ENCODE results near the gene MASP2.
"Not testable (repeated sequence)": the region's sequence is repeated elsewhere in the genome, so short reads cannot be mapped to it uniquely, and the experiment has no call there.

MASP2 gene

DNA sequence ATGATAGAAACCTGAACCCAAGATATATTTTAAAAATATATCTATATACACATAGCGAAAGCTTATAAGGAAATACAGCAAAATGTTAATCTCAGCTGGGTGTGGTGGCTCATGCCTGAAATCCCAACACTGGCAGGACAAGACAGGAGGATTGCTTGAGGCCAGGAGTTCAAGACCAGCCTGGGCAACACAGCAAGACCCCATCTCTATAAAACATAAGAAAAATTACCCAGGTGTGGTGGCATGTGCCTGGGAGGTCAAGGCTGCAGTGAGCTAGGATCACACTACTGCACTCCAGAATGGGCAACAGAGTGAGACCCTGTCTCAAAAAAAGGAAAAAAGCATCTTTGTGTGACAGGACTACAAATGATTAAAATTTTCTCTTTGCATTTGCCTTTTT is 18.8 kb upstream of the MASP2 start:
- H3K9ac ChIP-seq (ENCODE audit: low read length), result no peak overlapping the region
- H3K36me3 ChIP-seq (ENCODE audit: insufficient read depth, low read length), result peaks cover 56% of the 10 kb centered on the region
- no peaks in the 10 kb centered on the region for H3K27me3 ChIP-seq (ENCODE audit: control insufficient read depth in 1 of 2, insufficient read depth in 2 of 2, low read length in 2 of 2)
- H3K4me3 ChIP-seq (ENCODE audit: low read depth in 1 of 2, low read length in 2 of 2), result no peak overlapping the region
- no peaks in the 10 kb centered on the region for H3K9me3 ChIP-seq (ENCODE audit: low read length)
- peaks cover 8% of the 10 kb centered on the region for H3K4me1 ChIP-seq (ENCODE audit: insufficient read depth, low read length)
- H3K27ac ChIP-seq (ENCODE audit: low read depth, low read length), result no peak overlapping the region

DNA sequence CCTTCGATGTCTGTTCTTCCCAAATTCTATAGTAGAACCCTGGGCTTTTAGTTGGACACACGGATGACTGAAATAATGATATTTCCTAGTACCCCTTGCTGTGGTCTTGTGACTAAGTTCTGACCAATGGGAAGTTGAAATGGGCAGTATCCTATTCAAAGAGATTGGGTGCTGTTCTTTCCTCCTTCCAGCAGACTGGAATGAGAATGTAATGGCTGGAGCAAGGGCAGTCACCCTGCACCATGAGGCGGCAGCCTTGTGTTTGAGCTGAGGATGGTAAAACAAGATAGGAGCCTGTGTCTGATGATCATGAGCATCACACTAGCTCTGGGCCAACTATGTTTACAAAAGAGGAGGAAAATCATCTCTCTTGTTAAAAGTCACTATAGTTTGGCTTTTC is 17.9 kb upstream of the MASP2 start:
- Histone ChIP-seq H3K4me1 (ENCODE audit: insufficient read depth, low read length) (peaks cover 10% of the 10 kb centered on the region), H3K27me3 (ENCODE audit: control insufficient read depth in 1 of 2, insufficient read depth in 2 of 2, low read length in 2 of 2) (no peaks in the 10 kb centered on the region), H3K9me3 (ENCODE audit: low read length) (no peaks in the 10 kb centered on the region), H3K27ac (ENCODE audit: low read depth, low read length) (no peak overlapping the region), H3K4me3 (ENCODE audit: low read depth in 1 of 2, low read length in 2 of 2) (no peak overlapping the region), H3K9ac (ENCODE audit: low read length) (no peak overlapping the region), H3K36me3 (ENCODE audit: insufficient read depth, low read length) (peaks cover 49% of the 10 kb centered on the region)

DNA sequence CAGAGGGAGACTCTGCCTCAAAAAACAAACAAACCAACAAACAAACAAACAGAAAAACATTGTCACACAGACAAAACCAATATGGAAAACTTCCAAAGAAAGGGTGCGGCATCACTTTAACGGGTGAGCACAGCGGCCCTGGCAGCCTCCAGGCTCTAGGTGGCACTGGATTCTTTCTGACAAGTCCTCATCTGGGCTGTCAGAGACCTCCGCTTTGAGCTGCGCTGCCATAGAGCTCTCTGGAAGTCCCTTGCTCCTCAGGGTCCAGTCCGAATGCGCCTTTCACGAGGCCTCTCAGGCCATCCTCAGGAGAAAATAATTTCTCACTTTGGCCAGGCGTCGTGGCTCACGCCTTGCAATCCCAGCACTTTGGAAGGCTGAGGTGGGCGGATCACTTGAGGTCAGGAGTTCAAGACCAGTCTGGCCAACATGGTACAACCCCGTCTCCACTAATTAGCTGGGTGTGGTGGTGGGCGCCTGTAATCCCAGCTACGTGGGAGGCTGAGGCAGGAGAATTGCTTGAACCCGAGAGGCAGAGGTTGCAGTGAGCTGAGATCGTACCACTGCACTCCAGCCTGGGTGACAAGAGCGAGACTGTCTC is 17.0 kb upstream of the MASP2 start:
- H3K4me3 ChIP-seq (ENCODE audit: low read depth in 1 of 2, low read length in 2 of 2); H3K27me3 ChIP-seq (ENCODE audit: control insufficient read depth in 1 of 2, insufficient read depth in 2 of 2, low read length in 2 of 2); H3K9ac ChIP-seq (ENCODE audit: low read length); H3K9me3 ChIP-seq (ENCODE audit: low read length); H3K27ac ChIP-seq (ENCODE audit: low read depth, low read length): not testable (repeated sequence)
- peaks cover 12% of the 10 kb centered on the region for H3K4me1 ChIP-seq (ENCODE audit: insufficient read depth, low read length)
- H3K36me3 ChIP-seq (ENCODE audit: insufficient read depth, low read length), result peaks cover 40% of the 10 kb centered on the region

DNA sequence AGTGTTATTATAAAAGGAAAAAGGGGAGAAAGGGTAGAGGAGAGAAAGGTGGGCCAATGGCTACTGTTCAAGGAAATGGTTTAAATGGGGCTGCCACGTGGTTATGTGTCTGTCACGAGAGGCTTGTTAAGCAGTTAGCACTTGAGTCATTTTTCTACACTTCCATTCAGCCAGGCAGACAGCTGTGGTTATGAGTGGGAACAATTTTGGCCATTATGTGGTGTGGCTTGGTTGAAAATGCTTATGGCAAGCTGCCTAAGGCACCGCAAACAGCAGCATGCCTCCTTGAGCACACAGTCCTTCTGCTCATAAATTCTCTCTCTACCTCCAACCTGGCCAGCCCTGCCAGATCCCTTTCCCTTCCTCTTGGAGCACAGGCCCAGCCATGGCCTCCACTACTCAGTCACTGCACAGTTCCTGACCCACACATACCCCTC is 15.9 kb upstream of the MASP2 start:
- Histone ChIP-seq H3K27ac (ENCODE audit: low read depth, low read length) (no peak overlapping the region), H3K36me3 (ENCODE audit: insufficient read depth, low read length) (peaks cover 29% of the 10 kb centered on the region), H3K9me3 (ENCODE audit: low read length) (no peaks in the 10 kb centered on the region), H3K4me3 (ENCODE audit: low read depth in 1 of 2, low read length in 2 of 2) (no peak overlapping the region), H3K9ac (ENCODE audit: low read length) (no peak overlapping the region), H3K27me3 (ENCODE audit: control insufficient read depth in 1 of 2, insufficient read depth in 2 of 2, low read length in 2 of 2) (no peaks in the 10 kb centered on the region), H3K4me1 (ENCODE audit: insufficient read depth, low read length) (peaks cover 19% of the 10 kb centered on the region)

DNA sequence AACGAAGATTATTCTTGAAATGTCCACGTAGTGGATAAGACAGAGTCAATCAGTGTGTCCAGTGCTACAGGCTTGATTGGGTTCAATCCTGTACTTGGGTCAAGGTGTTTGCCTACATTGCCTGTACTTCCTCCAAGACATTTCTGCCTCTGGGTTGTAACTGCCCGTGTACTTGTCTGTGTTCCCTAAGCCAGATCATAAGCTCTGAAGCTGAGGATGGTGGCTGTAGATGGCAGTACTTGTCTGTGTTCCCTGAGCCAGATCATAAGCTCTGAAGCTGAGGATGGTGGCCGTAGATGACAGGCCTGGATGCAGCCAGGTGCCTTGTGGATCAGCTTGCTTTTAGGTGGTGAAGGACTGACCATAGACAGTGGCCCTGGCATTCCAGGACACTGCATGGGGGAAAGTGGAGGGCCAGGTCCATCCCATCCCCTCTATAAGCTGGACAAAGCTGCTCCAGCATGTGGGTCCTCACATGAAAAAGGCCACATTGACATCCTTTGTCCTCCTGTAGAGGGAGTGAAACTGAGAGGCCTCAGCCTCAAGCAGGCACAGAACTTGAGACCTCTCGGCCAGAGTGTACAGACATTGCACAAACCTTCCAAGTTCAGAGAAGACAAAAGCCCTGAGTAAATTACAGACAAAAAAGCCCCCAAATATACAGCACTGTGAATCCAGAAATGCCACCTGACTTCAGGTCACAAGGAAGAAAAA is 14.8 kb upstream of the MASP2 start:
- H3K4me1 ChIP-seq (ENCODE audit: insufficient read depth, low read length), result peaks cover 19% of the 10 kb centered on the region
- H3K36me3 ChIP-seq (ENCODE audit: insufficient read depth, low read length), result peaks cover 20% of the 10 kb centered on the region
- no peak overlapping the region for H3K27ac ChIP-seq (ENCODE audit: low read depth, low read length)
- no peaks in the 10 kb centered on the region for H3K27me3 ChIP-seq (ENCODE audit: control insufficient read depth in 1 of 2, insufficient read depth in 2 of 2, low read length in 2 of 2)
- H3K9ac ChIP-seq (ENCODE audit: low read length), result no peak overlapping the region
- no peak overlapping the region for H3K4me3 ChIP-seq (ENCODE audit: low read depth in 1 of 2, low read length in 2 of 2)
- H3K9me3 ChIP-seq (ENCODE audit: low read length), result no peaks in the 10 kb centered on the region

DNA sequence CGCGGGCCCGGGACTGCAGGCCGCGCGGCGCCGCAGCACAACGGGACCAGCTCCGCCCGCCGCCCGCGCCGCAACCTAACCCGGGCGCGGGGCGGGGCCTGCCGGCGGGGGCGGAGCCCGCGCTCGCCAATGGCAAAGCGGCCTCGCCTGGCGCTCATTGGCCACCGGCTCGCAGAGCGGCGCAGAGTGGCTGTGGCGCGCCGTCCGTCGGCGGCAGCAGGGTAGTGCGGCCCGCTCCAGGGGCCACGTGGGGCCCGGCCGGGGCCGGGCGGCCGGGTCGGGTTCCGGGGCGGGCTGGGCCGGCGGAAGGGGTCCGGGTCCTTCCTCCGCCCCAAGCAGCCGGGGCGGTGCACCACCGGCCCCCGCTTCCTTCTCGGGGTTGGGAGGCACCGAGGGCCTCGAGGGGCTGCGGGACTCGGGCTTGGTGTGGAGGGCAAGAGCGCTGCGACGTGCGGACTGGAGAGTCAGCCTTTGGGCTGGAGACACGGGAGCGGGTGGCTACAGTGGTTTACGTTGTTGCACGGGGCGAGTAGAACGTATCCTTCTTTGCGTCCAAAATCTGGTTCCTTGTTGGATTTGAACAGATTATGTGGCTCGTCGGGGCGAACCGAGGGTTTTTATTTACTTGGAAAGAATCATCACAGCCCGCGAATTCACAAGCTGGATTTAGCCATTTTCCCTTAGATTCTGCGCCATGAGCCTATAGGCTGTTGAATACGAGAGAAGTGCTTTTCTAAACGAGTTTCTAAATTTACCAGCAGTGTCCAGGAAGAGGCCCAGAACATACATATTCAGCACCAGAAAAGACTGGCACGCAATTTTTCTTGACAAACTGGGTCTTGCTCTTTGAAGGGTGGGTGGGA is 13.2 kb upstream of the MASP2 start, which contains the start of gene SRM:
Gene SRM, minus strand, starts transcription at position 51 of the 863 bp plus-strand sequence. CDS start 75 bp downstream, outside the sequence.
- Histone ChIP-seq H3K9ac (ENCODE audit: low read length) (peak within 1 kb of the TSS; percentile 61), H3K4me1 (ENCODE audit: insufficient read depth, low read length) (peaks cover 19% of the 10 kb centered on the region), H3K27me3 (ENCODE audit: control insufficient read depth in 1 of 2, insufficient read depth in 2 of 2, low read length in 2 of 2) (no peaks in the 10 kb centered on the region), H3K27ac (ENCODE audit: low read depth, low read length) (peak within 1 kb of the TSS; percentile 70), H3K36me3 (ENCODE audit: insufficient read depth, low read length) (peaks cover 15% of the 10 kb centered on the region), H3K9me3 (ENCODE audit: low read length) (no peaks in the 10 kb centered on the region), H3K4me3 (ENCODE audit: low read depth in 1 of 2, low read length in 2 of 2) (peak within 1 kb of the TSS; percentile 70 to 82)

DNA sequence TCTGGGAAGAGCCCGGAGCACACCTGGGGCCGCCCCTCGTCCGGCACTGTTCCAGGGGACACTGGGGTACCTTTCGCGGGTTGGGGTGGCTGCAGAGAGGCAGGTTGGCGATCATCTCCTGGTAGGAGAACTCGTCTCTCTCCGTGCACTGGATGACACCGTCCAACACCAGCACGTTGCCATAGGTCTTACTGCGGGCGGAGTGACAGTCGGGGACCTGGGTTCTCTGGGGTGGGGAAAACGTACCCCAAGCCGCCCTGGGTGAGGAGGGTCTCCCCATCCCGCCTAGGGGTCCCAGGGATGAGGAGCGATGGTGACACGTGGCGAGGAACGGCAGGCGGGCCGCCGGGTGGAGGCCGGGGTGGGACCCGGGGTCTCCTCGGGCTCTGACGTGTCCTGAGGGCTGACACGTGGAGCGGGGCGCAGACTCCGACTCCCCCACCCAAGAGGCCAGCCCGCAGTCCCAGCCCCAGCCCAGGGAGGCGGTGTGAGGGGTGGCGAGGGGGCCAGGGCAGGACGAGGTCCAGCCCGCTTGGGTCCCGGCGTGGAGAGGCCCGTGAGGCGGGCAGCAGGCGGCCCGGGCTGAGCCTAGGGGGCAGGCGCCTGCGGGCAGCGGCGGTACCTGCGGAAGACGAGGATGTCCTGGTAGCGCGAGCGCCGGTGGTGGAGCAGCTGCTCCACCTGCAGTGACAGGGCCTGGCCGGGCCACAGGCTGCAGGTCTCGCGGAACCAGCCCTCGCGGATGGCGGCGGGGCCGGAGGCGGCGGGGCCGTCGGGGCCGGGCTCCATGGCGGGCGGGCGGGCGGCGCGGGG is 12.3 kb upstream of the MASP2 start:
- H3K4me1 ChIP-seq (ENCODE audit: insufficient read depth, low read length), result peaks cover 19% of the 10 kb centered on the region
- H3K4me3 ChIP-seq (ENCODE audit: low read depth in 1 of 2, low read length in 2 of 2), result peak overlapping the region; percentile 52 to 58
- no peak overlapping the region for H3K9ac ChIP-seq (ENCODE audit: low read length)
- no peaks in the 10 kb centered on the region for H3K9me3 ChIP-seq (ENCODE audit: low read length)
- H3K36me3 ChIP-seq (ENCODE audit: insufficient read depth, low read length), result peaks cover 9% of the 10 kb centered on the region
- H3K27ac ChIP-seq (ENCODE audit: low read depth, low read length), result peak overlapping the region; percentile 44
- H3K27me3 ChIP-seq (ENCODE audit: control insufficient read depth in 1 of 2, insufficient read depth in 2 of 2, low read length in 2 of 2), result no peaks in the 10 kb centered on the region

DNA sequence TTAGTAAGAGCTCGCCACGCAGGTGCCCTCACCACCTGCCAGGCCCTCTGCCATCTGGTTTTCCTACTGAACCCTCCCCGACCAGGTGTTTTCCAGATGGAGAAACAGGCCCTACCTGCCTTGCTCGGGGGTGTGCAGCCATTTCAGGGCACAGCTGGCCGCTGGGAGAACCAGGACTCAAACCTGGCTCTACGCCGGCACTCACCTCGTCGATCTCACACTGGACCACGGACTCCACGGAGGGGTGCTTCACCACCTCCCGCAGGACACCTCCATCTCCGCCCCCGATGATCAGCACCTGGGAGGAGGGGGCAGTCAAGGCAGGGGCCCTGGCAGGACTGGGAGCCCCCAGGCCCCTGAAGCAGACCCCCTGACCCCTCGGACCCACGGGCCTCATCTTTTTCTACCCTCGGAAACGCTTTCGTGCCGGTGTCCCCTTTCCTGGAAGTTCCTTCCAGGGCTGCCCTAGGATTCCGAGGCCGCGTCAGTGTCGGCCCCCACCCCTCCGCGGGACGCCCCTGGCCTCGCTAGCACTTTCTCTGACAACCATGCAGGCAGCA is 11.6 kb upstream of the MASP2 start:
- H3K4me1 ChIP-seq (ENCODE audit: insufficient read depth, low read length), result peaks cover 19% of the 10 kb centered on the region
- H3K4me3 ChIP-seq (ENCODE audit: low read depth in 1 of 2, low read length in 2 of 2), result peak overlapping the region; percentile 52 to 58
- H3K27me3 ChIP-seq (ENCODE audit: control insufficient read depth in 1 of 2, insufficient read depth in 2 of 2, low read length in 2 of 2), result no peaks in the 10 kb centered on the region
- peaks cover 9% of the 10 kb centered on the region for H3K36me3 ChIP-seq (ENCODE audit: insufficient read depth, low read length)
- H3K9ac ChIP-seq (ENCODE audit: low read length), result no peak overlapping the region
- H3K9me3 ChIP-seq (ENCODE audit: low read length), result no peaks in the 10 kb centered on the region
- no peak overlapping the region for H3K27ac ChIP-seq (ENCODE audit: low read depth, low read length)

DNA sequence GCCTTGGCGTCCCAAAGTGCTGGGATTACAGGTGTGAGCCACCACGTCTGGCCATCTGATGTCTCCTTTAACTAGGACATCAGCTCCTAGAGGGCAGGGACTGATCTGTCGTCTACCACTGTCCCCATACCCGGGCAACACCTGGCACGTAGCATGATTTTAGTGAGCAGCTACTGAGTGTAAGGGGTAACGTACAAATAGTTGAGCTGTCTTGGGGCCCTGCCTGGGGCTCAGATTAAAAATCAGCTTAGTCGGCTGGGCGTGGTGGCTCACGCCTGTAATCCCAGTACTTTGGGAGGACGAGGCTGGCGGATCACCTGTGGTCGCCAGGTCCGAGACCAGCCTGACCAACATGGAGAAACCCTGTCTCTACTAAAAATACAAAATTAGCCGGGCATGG is 11.0 kb upstream of the MASP2 start:
- Histone ChIP-seq H3K27ac (ENCODE audit: low read depth, low read length) (no peak overlapping the region), H3K36me3 (ENCODE audit: insufficient read depth, low read length) (peaks cover 9% of the 10 kb centered on the region), H3K9me3 (ENCODE audit: low read length) (no peaks in the 10 kb centered on the region), H3K27me3 (ENCODE audit: control insufficient read depth in 1 of 2, insufficient read depth in 2 of 2, low read length in 2 of 2) (peaks cover 0 to 5% of the 10 kb centered on the region in 2 donors), H3K4me3 (ENCODE audit: low read depth in 1 of 2, low read length in 2 of 2) (no peak overlapping the region), H3K9ac (ENCODE audit: low read length) (no peak overlapping the region), H3K4me1 (ENCODE audit: insufficient read depth, low read length) (peaks cover 19% of the 10 kb centered on the region)

DNA sequence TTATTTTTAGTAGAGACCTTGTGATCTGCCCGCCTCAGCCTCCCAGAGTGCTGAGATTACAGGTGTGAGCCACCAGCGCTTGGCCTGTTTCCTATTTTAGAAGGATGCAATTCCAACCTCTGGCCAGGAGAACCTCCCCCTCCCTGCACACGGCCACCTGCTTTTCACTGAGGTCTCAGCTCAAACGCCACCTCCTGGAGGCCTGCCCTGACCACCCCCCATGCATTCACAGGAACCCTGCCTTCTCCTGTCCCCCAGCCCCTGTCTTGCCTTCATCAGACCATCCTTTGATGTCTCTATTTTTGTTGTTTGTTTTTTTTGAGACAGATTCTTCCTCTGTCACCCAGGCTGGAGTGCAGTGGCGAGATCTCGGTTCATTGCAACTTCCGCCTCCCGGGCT is 10.4 kb upstream of the MASP2 start:
- Histone ChIP-seq H3K27ac (ENCODE audit: low read depth, low read length) (no peak overlapping the region), H3K9me3 (ENCODE audit: low read length) (no peaks in the 10 kb centered on the region), H3K27me3 (ENCODE audit: control insufficient read depth in 1 of 2, insufficient read depth in 2 of 2, low read length in 2 of 2) (peaks cover 0 to 10% of the 10 kb centered on the region in 2 donors), H3K4me3 (ENCODE audit: low read depth in 1 of 2, low read length in 2 of 2) (no peak overlapping the region), H3K4me1 (ENCODE audit: insufficient read depth, low read length) (peaks cover 19% of the 10 kb centered on the region), H3K9ac (ENCODE audit: low read length) (no peak overlapping the region), H3K36me3 (ENCODE audit: insufficient read depth, low read length) (peaks cover 9% of the 10 kb centered on the region)
